ENCODE data around the gene TMC8.

DNA sequence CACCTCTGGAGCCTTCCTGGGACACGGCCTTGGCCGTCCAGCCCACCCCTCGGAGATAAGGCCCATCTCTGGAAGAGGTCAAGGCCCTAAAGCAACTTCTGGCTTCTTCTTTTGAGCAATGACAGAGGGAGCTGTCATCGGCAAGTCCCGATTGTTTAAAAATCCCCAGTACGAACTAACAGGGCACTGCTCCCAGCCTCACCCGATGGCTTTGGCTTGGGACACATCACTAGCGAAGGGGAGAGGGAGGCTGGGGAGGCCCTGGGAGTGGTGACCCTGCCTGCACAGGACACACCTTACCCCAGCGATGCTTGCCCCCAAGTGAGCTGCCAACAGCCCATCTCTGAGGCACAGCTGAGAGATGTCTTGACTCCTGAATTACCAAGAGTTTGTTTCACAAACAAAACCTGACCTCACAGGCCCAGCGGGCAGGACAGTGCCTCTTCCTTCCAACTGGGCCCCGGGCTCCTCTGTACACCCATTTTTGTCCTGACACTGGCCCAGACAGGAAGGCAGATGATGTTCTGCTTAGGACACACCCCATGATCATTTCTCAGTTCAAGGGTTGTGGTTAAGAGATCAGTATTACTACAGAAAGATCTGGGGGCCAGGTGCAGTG lies 42.6 kb downstream of the TMC8 start:
- TF ChIP-seq GATA3 (IDR thresholded peaks at IDR 0.05; ENCODE audit: low read depth, low read length), result no peak
- no peak for TF ChIP-seq GATA2 (IDR thresholded peaks at IDR 0.05; ENCODE audit: low read depth, low read length)
